SK-N-SH (cell line): ENCODE measurements around the gene ZSWIM5.

Experiments
- CHD2 ChIP-seq: fragments of 150-350 bp; IDR thresholded peaks from 2 replicates; pipeline ENCODE4 v1.6.1; 2018; ENCODE audit warnings: low read length; ENCODE audit not compliant: partially characterized antibody
- CTCF ChIP-seq: fragments of 200-600 bp; sonication (generic); IDR thresholded peaks from 2 replicates; pipeline ENCODE4 v1.6.1; 2017; ENCODE audit warnings: antibody characterized with exemption, mild to moderate bottlenecking, moderate library complexity
- EP300 ChIP-seq, 2 experiments: IDR thresholded peaks; 2 replicates each; pipeline versions ENCODE4 v1.4.0 to v1.6.1; 2012; ENCODE audit warnings: borderline replicate concordance in 1 of 2, low read depth in 1 of 2, low read length in 1 of 2
- EZH2phosphoT487 ChIP-seq: fragments of 200-600 bp; sonication (generic); IDR thresholded peaks from 2 replicates; pipeline ENCODE4 v1.6.1; 2017; ENCODE audit warnings: low read depth, mixed run types, mild to moderate bottlenecking, antibody characterized with exemption, moderate library complexity, borderline replicate concordance
- FOXM1 ChIP-seq: IDR thresholded peaks from 2 replicates; pipeline ENCODE4 v1.4.0; 2012; ENCODE audit warnings: low read depth, mild to moderate bottlenecking
- GABPA ChIP-seq: IDR thresholded peaks from 2 replicates; pipeline ENCODE4 v1.4.0; 2012; ENCODE audit warnings: low read depth, mild to moderate bottlenecking
- JUND ChIP-seq: IDR thresholded peaks from 2 replicates; pipeline ENCODE4 v1.4.0; 2012
- NFIC ChIP-seq: IDR thresholded peaks from 2 replicates; pipeline ENCODE4 v1.4.0; 2012; ENCODE audit warnings: borderline replicate concordance
- POLR2AphosphoS5 ChIP-seq: IDR thresholded peaks from 2 replicates; pipeline ENCODE4 v1.6.1; 2012; ENCODE audit warnings: low read depth, low read length
- RAD21 ChIP-seq: IDR thresholded peaks from 2 replicates; pipeline ENCODE4 v1.6.1; 2012; ENCODE audit warnings: mild to moderate bottlenecking, low read length
- REST ChIP-seq: IDR thresholded peaks from 2 replicates; pipeline ENCODE4 v1.6.1; 2012; ENCODE audit warnings: mild to moderate bottlenecking, low read depth, low read length, moderate library complexity
- TAF1 ChIP-seq: IDR thresholded peaks from 2 replicates; pipeline ENCODE4 v1.6.1; 2012; ENCODE audit warnings: low read depth, mild to moderate bottlenecking, low read length, moderate library complexity, borderline replicate concordance
- USF2 ChIP-seq: fragments of 150-350 bp; IDR thresholded peaks from 2 replicates; pipeline ENCODE4 v1.6.1; 2017; ENCODE audit warnings: antibody characterized with exemption, low read length, low read depth, borderline replicate concordance

GRCh38 chr1:45116820-45117219 lies 89.6 kb downstream of the ZSWIM5 start:
- TF ChIP-seq REST (no peak), CTCF (no peak), RAD21 (no peak), GABPA (no peak), CHD2 (no peak), FOXM1 (no peak), EP300 (IDR thresholded peaks at IDR 0.05; ENCODE audit: borderline replicate concordance in 1 of 2, low read depth in 1 of 2, low read length in 1 of 2) (no peak), NFIC (no peak), TAF1 (no peak), POLR2AphosphoS5 (no peak), EZH2phosphoT487 (no peak), JUND (no peak), USF2 (no peak)
